ENCODE results near the gene NBAS.
"Not testable (repeated sequence)": the region's sequence is repeated elsewhere in the genome, so short reads cannot be mapped to it uniquely, and the experiment has no call there.

Gene NBAS

GRCh38 chr2:15279201-15279876 lies 281.8 kb downstream of the NBAS start:
- no peak for DNase-seq (ENCODE audit: insufficient read length, low spot score)
- FAIRE-seq: no peak

- DNase-seq (ENCODE audit: insufficient read length, low spot score) (no peak), FAIRE-seq (no peak)
Measured at GRCh38 chr2:15278296-15278695, 282.8 kb downstream of the NBAS start.

- DNase-seq (ENCODE audit: insufficient read length, low spot score): no peak
- no peak for FAIRE-seq
Measured at GRCh38 chr2:15275346-15275745, 285.8 kb downstream of the NBAS start.

GRCh38 chr2:15273452-15273851 lies 287.7 kb downstream of the NBAS start:
- DNase-seq (ENCODE audit: insufficient read length, low spot score): no peak
- FAIRE-seq: no peak

GRCh38 chr2:15272942-15273341 lies 288.2 kb downstream of the NBAS start:
- FAIRE-seq: no peak
- DNase-seq (ENCODE audit: insufficient read length, low spot score): no peak

- FAIRE-seq: no peak
- no peak for DNase-seq (ENCODE audit: insufficient read length, low spot score)
Measured at GRCh38 chr2:15271941-15272542, 289.1 kb downstream of the NBAS start.

GRCh38 chr2:15271276-15271675 lies 289.9 kb downstream of the NBAS start:
- FAIRE-seq: no peak

GRCh38 chr2:15269043-15269442 lies 292.1 kb downstream of the NBAS start:
- DNase-seq (ENCODE audit: insufficient read length, low spot score) (no peak), FAIRE-seq (no peak)

More at GRCh38 chr2:15271276-15271675, 289.9 kb downstream of the NBAS start:
- no peak for DNase-seq (ENCODE audit: insufficient read length, low spot score)

GRCh38 chr2:15265889-15266288 lies 295.2 kb downstream of the NBAS start:
- DNase-seq (ENCODE audit: insufficient read length, low spot score) (no peak), FAIRE-seq (no peak)

- FAIRE-seq: no peak
- DNase-seq (ENCODE audit: insufficient read length, low spot score): no peak
Measured at GRCh38 chr2:15263976-15264685, 297.0 kb downstream of the NBAS start.

- no peak for DNase-seq (ENCODE audit: insufficient read length, low spot score)
- FAIRE-seq: no peak
Measured at GRCh38 chr2:15262792-15263191, 298.3 kb downstream of the NBAS start.

GRCh38 chr2:15260835-15261234 lies 300.3 kb downstream of the NBAS start:
- no peak for DNase-seq (ENCODE audit: insufficient read length, low spot score)
- FAIRE-seq: no peak

GRCh38 chr2:15260196-15260595 lies 300.9 kb downstream of the NBAS start:
- FAIRE-seq: no peak
- no peak for DNase-seq (ENCODE audit: insufficient read length, low spot score)

GRCh38 chr2:15259356-15259756 lies 301.8 kb downstream of the NBAS start:
- no peak for DNase-seq (ENCODE audit: insufficient read length, low spot score)
- no peak for FAIRE-seq

- not testable (repeated sequence) for DNase-seq (ENCODE audit: insufficient read length, low spot score); FAIRE-seq
Measured at GRCh38 chr2:15258385-15258784, 302.7 kb downstream of the NBAS start.

- no peak for DNase-seq (ENCODE audit: insufficient read length, low spot score)
- FAIRE-seq: no peak
Measured at GRCh38 chr2:15253835-15254286, 307.3 kb downstream of the NBAS start.

- no peak for FAIRE-seq
- DNase-seq (ENCODE audit: insufficient read length, low spot score): no peak
Measured at GRCh38 chr2:15253247-15253646, 307.9 kb downstream of the NBAS start.

- FAIRE-seq (no peak), DNase-seq (ENCODE audit: insufficient read length, low spot score) (no peak)
Measured at GRCh38 chr2:15251753-15252152, 309.4 kb downstream of the NBAS start.

GRCh38 chr2:15250946-15251345 lies 310.2 kb downstream of the NBAS start:
- DNase-seq (ENCODE audit: insufficient read length, low spot score); FAIRE-seq: not testable (repeated sequence)

GRCh38 chr2:15246870-15247269 lies 314.3 kb downstream of the NBAS start:
- no peak for DNase-seq (ENCODE audit: insufficient read length, low spot score)
- FAIRE-seq: no peak

- FAIRE-seq (no peak), DNase-seq (ENCODE audit: insufficient read length, low spot score) (no peak)
Measured at GRCh38 chr2:15243762-15244161, 317.4 kb downstream of the NBAS start.

GRCh38 chr2:15242936-15243461 lies 318.1 kb downstream of the NBAS start:
- DNase-seq (ENCODE audit: insufficient read length, low spot score): no peak
- no peak for FAIRE-seq
